B cell (primary cell): ENCODE measurements around the gene STOML1. TPM values are rescaled to one million over a fixed set of nuclear protein-coding genes. Genes with fewer than 3 reads are reported as not detected.

Experiments
- ATAC-seq: fragments of 200-7000 bp; cut with Tn5 transposase; one replicate; pipeline ENCODE4 v1.10.0; 2021; ENCODE audit warnings: low read depth, mild to moderate bottlenecking, moderate number of reproducible peaks, moderate library complexity
- CTCF ChIA-PET: fragments of 350-600 bp; sonication (Branson Sonifier 250); formaldehyde crosslinking; loops from one replicate; lab custom pipeline; 2021; ENCODE audit warnings: antibody characterized with exemption, inconsistent platforms; lab: Charles Lee
- POLR2A ChIA-PET: fragments of 350-600 bp; sonication (Branson Sonifier 250); formaldehyde crosslinking; loops from one replicate; lab custom pipeline; 2021; ENCODE audit warnings: antibody characterized with exemption; lab: Charles Lee
- DNase-seq: peaks from one replicate; pipeline ENCODE4 v3.0.0; 2013
- H2AFZ ChIP-seq: 2 replicates; pipeline ENCODE4 v1.6.1; 2012; ENCODE audit warnings: mild to moderate bottlenecking, low read depth, low read length; ENCODE audit not compliant: insufficient read depth, poor library complexity, severe bottlenecking
- H3K27ac ChIP-seq, 2 donors: 1 replicate in 1 of 2; 2 replicates in 1 of 2; pipeline ENCODE4 v1.5.1; 2012 to 2013; ENCODE audit warnings: low read length in 2 of 2, mild to moderate bottlenecking in 2 of 2, moderate library complexity in 1 of 2
- H3K27me3 ChIP-seq, 4 experiments: fragments of 200-600 bp in 1 of 4; sonication (generic) in 1 of 4; replicated peaks in 1 of 4; 1 replicate in 2 of 4; 2 replicates in 2 of 4; pipeline versions ENCODE4 v1.6.1 to v1.7.0; 2013 to 2016; ENCODE audit warnings: low read length in 3 of 4, mild to moderate bottlenecking in 2 of 4, mixed read lengths in 1 of 4, moderate library complexity in 1 of 4; ENCODE audit not compliant: insufficient read depth in 4 of 4, control insufficient read depth in 3 of 4; ENCODE audit errors: control extremely low read depth in 1 of 4
- H3K36me3 ChIP-seq, 2 experiments: replicated peaks in 1 of 2; 1 replicate in 1 of 2; 2 replicates in 1 of 2; pipeline versions ENCODE4 v1.6.1 to v1.7.1; 2013; ENCODE audit warnings: low read length in 1 of 2; ENCODE audit not compliant: insufficient read depth in 2 of 2, control insufficient read depth in 1 of 2; ENCODE audit errors: control extremely low read depth in 1 of 2, extremely low read depth in 1 of 2
- H3K4me1 ChIP-seq, 2 donors: fragments of 200-600 bp in 1 of 2; sonication (generic) in 1 of 2; 1 replicate in 1 of 2; 2 replicates in 1 of 2; pipeline versions ENCODE4 v1.5.1 to v1.6.1; 2013 to 2017; ENCODE audit warnings: low read length in 2 of 2; ENCODE audit not compliant: control insufficient read depth in 2 of 2, insufficient read depth in 2 of 2
- H3K4me2 ChIP-seq: replicated peaks from 2 replicates; pipeline ENCODE3; 2012; ENCODE audit warnings: mild to moderate bottlenecking, low read depth, low read length; ENCODE audit not compliant: poor library complexity, severe bottlenecking
- H3K4me3 ChIP-seq, 5 experiments: fragments of 200-600 bp in 1 of 5; sonication (generic) in 1 of 5; 1 replicate in 3 of 5; 2 replicates in 2 of 5; pipeline versions ENCODE4 v1.5.1 to v1.7.0; 2011 to 2016; ENCODE audit warnings: low read length in 4 of 5, mild to moderate bottlenecking in 4 of 5, low read depth in 2 of 5, control low read depth in 1 of 5, moderate library complexity in 1 of 5; ENCODE audit not compliant: insufficient read depth in 1 of 5; ENCODE audit errors: control extremely low read depth in 1 of 5, extremely low read depth in 1 of 5
- H3K79me2 ChIP-seq: fragments of 200-600 bp; sonication (generic); one replicate; pipeline ENCODE4 v1.6.0; 2016; ENCODE audit warnings: low read length; ENCODE audit not compliant: control insufficient read depth, insufficient read depth
- H3K9ac ChIP-seq: fragments of 200-600 bp; sonication (generic); 2 replicates; pipeline ENCODE4 v1.6.1; 2017; ENCODE audit warnings: mild to moderate bottlenecking, low read length, moderate library complexity
- H3K9me3 ChIP-seq, 3 donors: one replicate each; pipeline versions ENCODE4 v1.6.1 to v1.7.1; 2013; ENCODE audit warnings: low read length in 2 of 3; ENCODE audit not compliant: control insufficient read depth in 2 of 3, insufficient read depth in 1 of 3; ENCODE audit errors: control extremely low read depth in 1 of 3
- H4K20me1 ChIP-seq: 2 replicates; pipeline ENCODE4 v1.6.0; 2012; ENCODE audit warnings: mild to moderate bottlenecking, low read length; ENCODE audit not compliant: insufficient read depth, control insufficient read depth, poor library complexity, severe bottlenecking
- H3K27ac Mint-ChIP-seq: one replicate; pipeline ENCODE4 v1.8.0; 2021; ENCODE audit warnings: mixed read lengths
- H3K27me3 Mint-ChIP-seq: one replicate; pipeline ENCODE4 v1.8.0; 2021; ENCODE audit warnings: mixed read lengths
- H3K4me1 Mint-ChIP-seq: one replicate; pipeline ENCODE4 v1.8.0; 2021; ENCODE audit warnings: mixed read lengths
- H3K4me3 Mint-ChIP-seq: one replicate; pipeline ENCODE4 v1.8.0; 2021; ENCODE audit warnings: mixed read lengths
- H3K9me3 Mint-ChIP-seq: one replicate; pipeline ENCODE4 v1.8.0; 2022; ENCODE audit warnings: mixed read lengths; ENCODE audit not compliant: insufficient read depth
- EZH2 ChIP-seq: IDR thresholded peaks from 2 replicates; pipeline ENCODE4 v1.6.1; 2012; ENCODE audit warnings: borderline replicate concordance, low read depth, mild to moderate bottlenecking, moderate library complexity, low read length; ENCODE audit not compliant: insufficient read depth, poor library complexity, severe bottlenecking
- WGBS: methylation state at CpG from one replicate; pipeline ENCODE4 v1.1.5; 2013; ENCODE audit warnings: missing lambda C conversion rate; ENCODE audit not compliant: insufficient coverage; 5-methylcytosine and 5-hydroxymethylcytosine counted together
- intact Hi-C: fragments of 100-400 bp; cut with micrococcal nuclease; formaldehyde crosslinking; loops from one replicate; pipeline ENCODE4 v1.10.0; 2022
- polyA plus RNA-seq: library from polyadenylated mRNA; depleted of rRNA; stranded (reverse); fragments of >200 nt; gene quantifications from 2 replicates; pipeline ENCODE4 v1.2.3, GENCODE V29; 2012
- total RNA-seq, 2 donors: library from RNA; stranded (reverse); fragments of 120-200 nt in 1 of 2; gene quantifications; 1 replicate in 1 of 2; 2 replicates in 1 of 2; pipeline versions ENCODE4 v1.2.3 to v1.2.4, GENCODE V29; 2013 to 2022
- TF ChIP-seq, protein P1 (sequence below): fragments of 200-600 bp; IDR thresholded peaks from one replicate; pipeline ENCODE4 v1.8.0; 2022; ENCODE audit warnings: antibody characterized with exemption, mild to moderate bottlenecking

STOML1 gene
- total and polyA plus RNA-seq, 2 donors (not counting 1 experiment from before 2014, with no cell fraction given) = 6.2 to 11.3 TPM

DNA sequence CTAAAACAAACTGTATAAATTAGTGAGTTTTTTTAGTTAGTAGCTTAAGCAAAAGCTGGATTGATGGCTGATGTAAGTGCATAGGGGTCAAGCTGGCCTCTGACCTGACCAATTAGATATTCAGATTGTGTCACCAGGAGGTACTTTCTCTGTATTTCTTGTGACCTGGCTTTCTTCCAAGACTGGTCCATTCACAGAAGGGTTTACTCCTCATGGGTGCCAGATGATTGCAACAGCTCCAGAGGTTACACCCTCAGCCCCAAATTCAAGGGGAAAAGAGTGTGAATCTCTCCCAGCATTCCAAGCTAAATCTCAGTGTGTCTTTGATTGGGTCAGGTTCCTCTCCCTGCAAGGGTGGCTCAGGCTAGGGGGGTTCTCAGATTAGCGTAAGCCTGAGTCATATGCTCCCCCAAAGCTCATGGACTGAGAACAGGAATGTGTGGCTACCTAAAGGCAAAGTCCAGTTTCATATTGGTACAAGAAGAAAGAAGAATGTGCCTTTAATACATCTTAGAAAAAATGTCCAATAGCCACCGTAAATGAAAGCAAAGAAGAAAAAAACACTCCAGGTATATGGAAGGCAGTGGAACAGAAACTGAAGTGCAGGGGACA, 18.9 kb upstream of the STOML1 start:
- no peak for DNase-seq
- ChIA-PET POLR2A (no interaction called here), CTCF (interaction anchor here (1.3 to 2.2 kb wide), 3 partner anchors 17 to 38 kb away, joined by 4 to 9 read pairs (median 7); partner anchors contain the start of gene PML)
- no peaks in the 10 kb centered on the region for H3K27me3 ChIP-seq
- no peak overlapping the region for H3K9ac ChIP-seq
- peaks cover 0 to 32% of the 10 kb centered on the region in 2 experiments for H3K36me3 ChIP-seq
- intact Hi-C loops = no loop called here
- no peaks in the 10 kb centered on the region for H3K27me3 Mint-ChIP-seq
- no peak overlapping the region for H3K27ac Mint-ChIP-seq
- no peak overlapping the region for H2AFZ ChIP-seq
- no peak overlapping the region for H3K4me2 ChIP-seq
- WGBS = 40% methylated on average over 1 of the region's 2 CpGs
- H3K27ac ChIP-seq = no peak overlapping the region
- no peaks in the 10 kb centered on the region for H3K9me3 Mint-ChIP-seq
- peaks cover 56% of the 10 kb centered on the region for H4K20me1 ChIP-seq
- no peak overlapping the region for H3K4me3 Mint-ChIP-seq
- ATAC-seq = no peak
- H3K4me1 ChIP-seq = peaks cover 28 to 46% of the 10 kb centered on the region in 2 donors
- H3K4me3 ChIP-seq = no peak overlapping the region
- H3K79me2 ChIP-seq = peaks cover 98% of the 10 kb centered on the region
- peaks cover 0 to 3% (median 0%) of the 10 kb centered on the region in 3 donors for H3K9me3 ChIP-seq
- H3K4me1 Mint-ChIP-seq = peaks cover 53% of the 10 kb centered on the region
- TF ChIP-seq, protein P1, sequence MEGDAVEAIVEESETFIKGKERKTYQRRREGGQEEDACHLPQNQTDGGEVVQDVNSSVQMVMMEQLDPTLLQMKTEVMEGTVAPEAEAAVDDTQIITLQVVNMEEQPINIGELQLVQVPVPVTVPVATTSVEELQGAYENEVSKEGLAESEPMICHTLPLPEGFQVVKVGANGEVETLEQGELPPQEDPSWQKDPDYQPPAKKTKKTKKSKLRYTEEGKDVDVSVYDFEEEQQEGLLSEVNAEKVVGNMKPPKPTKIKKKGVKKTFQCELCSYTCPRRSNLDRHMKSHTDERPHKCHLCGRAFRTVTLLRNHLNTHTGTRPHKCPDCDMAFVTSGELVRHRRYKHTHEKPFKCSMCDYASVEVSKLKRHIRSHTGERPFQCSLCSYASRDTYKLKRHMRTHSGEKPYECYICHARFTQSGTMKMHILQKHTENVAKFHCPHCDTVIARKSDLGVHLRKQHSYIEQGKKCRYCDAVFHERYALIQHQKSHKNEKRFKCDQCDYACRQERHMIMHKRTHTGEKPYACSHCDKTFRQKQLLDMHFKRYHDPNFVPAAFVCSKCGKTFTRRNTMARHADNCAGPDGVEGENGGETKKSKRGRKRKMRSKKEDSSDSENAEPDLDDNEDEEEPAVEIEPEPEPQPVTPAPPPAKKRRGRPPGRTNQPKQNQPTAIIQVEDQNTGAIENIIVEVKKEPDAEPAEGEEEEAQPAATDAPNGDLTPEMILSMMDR = no peak
- no peak for TF ChIP-seq EZH2

DNA sequence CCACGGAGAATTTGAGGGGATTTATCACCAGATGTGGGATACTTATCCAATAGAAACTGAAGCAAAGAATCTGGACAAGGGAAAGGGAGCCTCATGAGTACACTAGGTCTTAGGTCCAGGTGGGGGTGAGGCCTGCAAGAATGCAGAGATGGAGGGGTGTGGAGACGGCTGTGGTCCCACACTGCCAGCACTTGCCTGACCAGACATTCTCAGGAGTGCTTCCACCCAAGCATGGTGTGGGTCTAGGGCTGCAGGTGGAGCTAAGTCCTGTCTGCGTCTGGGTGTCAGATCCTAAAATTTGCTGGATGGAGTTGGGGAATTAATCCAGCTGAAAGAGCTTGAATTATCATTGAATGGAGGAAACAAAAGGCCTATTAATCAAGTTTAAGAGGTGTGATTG, 16.8 kb upstream of the STOML1 start:
- H2AFZ ChIP-seq = no peak overlapping the region
- H3K27me3 ChIP-seq = no peaks in the 10 kb centered on the region
- peaks cover 46% of the 10 kb centered on the region for H4K20me1 ChIP-seq
- H3K9ac ChIP-seq = no peak overlapping the region
- Mint-ChIP-seq H3K9me3 (no peaks in the 10 kb centered on the region), H3K4me1 (peaks cover 52% of the 10 kb centered on the region), H3K27me3 (no peaks in the 10 kb centered on the region), H3K27ac (peak overlapping the region; percentile 0), H3K4me3 (no peak overlapping the region)
- POLR2A ChIA-PET = no interaction called here
- WGBS = 100% methylated on average over 2 of the region's 3 CpGs
- peaks cover 2 to 26% of the 10 kb centered on the region in 2 experiments for H3K36me3 ChIP-seq
- no peak overlapping the region for H3K4me3 ChIP-seq
- no peak for TF ChIP-seq EZH2
- TF ChIP-seq, protein P1 = no peak
- intact Hi-C loops = loop anchor here (5.0 kb wide), 1 partner anchor 37 kb away; no protein-coding TSS in a partner anchor
- no peak for ATAC-seq
- H3K27ac ChIP-seq = no peak overlapping the region
- CTCF ChIA-PET = interaction anchor here (3.6 kb wide), 1 partner anchor 36 kb away, joined by 20 read pairs; no protein-coding TSS in a partner anchor
- H3K79me2 ChIP-seq = peaks cover 99% of the 10 kb centered on the region
- no peak overlapping the region for H3K4me2 ChIP-seq
- DNase-seq = no peak
- H3K4me1 ChIP-seq = peaks cover 33 to 52% of the 10 kb centered on the region in 2 donors
- H3K9me3 ChIP-seq = peaks cover 0 to 3% (median 0%) of the 10 kb centered on the region in 3 donors
